GM12878 (cell line): ENCODE measurements around the gene ANKRD62. TPM values are rescaled to one million over a fixed set of nuclear protein-coding genes. Genes with fewer than 3 reads are reported as not detected.

Experiments used
- ATAC-seq: fragments of 200-7000 bp; cut with Tn5 transposase; 3 replicates; pipeline ENCODE4 v1.9.1; 2020; ENCODE audit warnings: mild to moderate bottlenecking, moderate library complexity
- BruUV-seq: library from RNA; stranded (reverse); fragments of 400-500 nt; replicated peaks from 2 replicates; lab custom pipeline; 2021; lab: Mats Ljungman, UMichigan
- CTCF ChIA-PET: fragments of 300-600 bp; sonication (Branson Sonifier 250); formaldehyde crosslinking; extraction: SDS; loops from one replicate; lab custom pipeline; 2021; ENCODE audit warnings: inconsistent platforms; lab: Yijun Ruan, JAX
- POLR2A ChIA-PET: fragments of 350-600 bp; formaldehyde crosslinking; extraction: SDS; loops from one replicate; lab custom pipeline; 2021; ENCODE audit warnings: inconsistent platforms; lab: Charles Lee
- RAD21 ChIA-PET: fragments of 300-600 bp; sonication (Branson Sonifier 250); formaldehyde crosslinking; loops from one replicate; lab custom pipeline; 2023; ENCODE audit warnings: antibody characterized with exemption; ENCODE audit not compliant: unreplicated experiment; lab: Charles Lee
- SMC1A ChIA-PET: fragments of 300-600 bp; sonication (Branson Sonifier 250); formaldehyde crosslinking; loops from one replicate; lab custom pipeline; 2023; ENCODE audit not compliant: unreplicated experiment, uncharacterized antibody; lab: Charles Lee
- DNase-seq: peaks from one replicate; pipeline ENCODE4 v3.0.0-alpha.2; 2011; ENCODE audit warnings: low read depth, low spot score
- FAIRE-seq: peaks from 3 replicates; lab custom pipeline; 2011; peaks lifted over from hg19 to GRCh38; lab: Jason Lieb, UNC
- H2AFZ ChIP-seq: 2 replicates; pipeline ENCODE4 v1.6.0; 2011; ENCODE audit warnings: low read depth, low read length, control low read depth; ENCODE audit not compliant: control insufficient read depth
- H3K27ac ChIP-seq: 2 replicates; pipeline ENCODE4 v1.5.1; 2011; ENCODE audit warnings: control low read depth; ENCODE audit not compliant: control insufficient read depth, insufficient read depth
- H3K27me3 ChIP-seq, 2 experiments: replicated peaks in 1 of 2; 2 replicates each; pipeline versions ENCODE4 v1.6.0 to v1.6.1; 2011; ENCODE audit warnings: low read length in 1 of 2; ENCODE audit not compliant: control insufficient read depth in 2 of 2, insufficient read depth in 2 of 2
- H3K36me3 ChIP-seq, 2 experiments: 2 replicates each; pipeline ENCODE4 v1.5.1; 2011; ENCODE audit warnings: low read length in 1 of 2; ENCODE audit not compliant: control insufficient read depth in 2 of 2, insufficient read depth in 2 of 2
- H3K4me1 ChIP-seq: 2 replicates; pipeline ENCODE4 v1.6.1; 2011; ENCODE audit warnings: mild to moderate bottlenecking, low read length, moderate library complexity, mixed read lengths; ENCODE audit not compliant: control insufficient read depth, insufficient read depth
- H3K4me2 ChIP-seq: 2 replicates; pipeline ENCODE4 v1.6.0; 2011; ENCODE audit warnings: control low read depth; ENCODE audit not compliant: control insufficient read depth, insufficient read depth
- H3K4me3 ChIP-seq: fragments of 200-600 bp; sonication (generic); 2 replicates; pipeline ENCODE4 v1.5.1; 2016
- H3K79me2 ChIP-seq: 2 replicates; pipeline ENCODE4 v1.6.0; 2011; ENCODE audit warnings: low read length; ENCODE audit not compliant: control insufficient read depth, insufficient read depth
- H3K9ac ChIP-seq: 2 replicates; pipeline ENCODE4 v1.8.0; 2011; ENCODE audit warnings: low read length, control low read depth, mixed read lengths; ENCODE audit not compliant: control insufficient read depth, insufficient read depth
- H3K9me3 ChIP-seq: replicated peaks from 3 replicates; pipeline ENCODE4 v1.5.1; 2011; ENCODE audit warnings: mild to moderate bottlenecking, low read length; ENCODE audit not compliant: control insufficient read depth, insufficient read depth
- H4K20me1 ChIP-seq: 2 replicates; pipeline ENCODE4 v1.6.0; 2011; ENCODE audit not compliant: control insufficient read depth, insufficient read depth
- CREM ChIP-seq: IDR thresholded peaks from 2 replicates; pipeline ENCODE4 v1.6.1; 2014; ENCODE audit warnings: antibody characterized with exemption, low read depth
- HDAC2 ChIP-seq: fragments of 200-600 bp; sonication (generic); IDR thresholded peaks from 2 replicates; pipeline ENCODE4 v1.6.1; 2017
- NR2F1 ChIP-seq: fragments of 450-650 bp; conservative IDR thresholded peaks from 2 replicates; pipeline ENCODE4 v1.6.1; 2017; ENCODE audit warnings: mild to moderate bottlenecking
- RBBP5 ChIP-seq: fragments of 200-600 bp; sonication (generic); conservative IDR thresholded peaks from 2 replicates; pipeline ENCODE4 v1.6.1; 2016
- TCF3 ChIP-seq: IDR thresholded peaks from 2 replicates; pipeline ENCODE4 v1.6.1; 2012; ENCODE audit warnings: low read depth, mild to moderate bottlenecking, low read length, borderline replicate concordance; ENCODE audit not compliant: insufficient read depth
- WGBS: methylation state at CpG from one replicate; pipeline ENCODE4 v1.1.6; 2016; ENCODE audit warnings: low lambda C conversion rate; ENCODE audit not compliant: insufficient replicate concordance, insufficient coverage; ENCODE audit errors: missing lambda C conversion rate; 5-methylcytosine and 5-hydroxymethylcytosine counted together
- in situ Hi-C: fragments of 300-500 bp; cut with MboI; formaldehyde crosslinking; loops from 9 replicates; pipeline ENCODE4 v1.14.3; 2018; ENCODE audit warnings: mixed read lengths
- intact Hi-C: fragments of 100-400 bp; cut with micrococcal nuclease; formaldehyde crosslinking; loops from one replicate; pipeline ENCODE4 v1.14.2; 2022; ENCODE audit not compliant: unreplicated experiment
- polyA plus RNA-seq, 11 experiments: library from polyadenylated mRNA; depleted of rRNA in 4 of 11; unstranded in 6 of 11; stranded (reverse) in 5 of 11; fragments of >200 nt; fragmentation: Nextera tagmentation in 4 of 11; fragmentation: Illumina TruSeq in 1 of 11; extraction: Ambion mirVana in 4 of 11; extraction: Trizol in 1 of 11; gene quantifications; 1 replicate in 1 of 11; 2 replicates in 10 of 11; pipeline versions ENCODE4 v1.2.1 to v1.2.3, GENCODE V29; 2011 to 2016; ENCODE audit warnings: inconsistent platforms in 2 of 11, missing spikeins in 2 of 11, low read depth in 1 of 11
- total RNA-seq, 4 experiments: library from RNA; depleted of rRNA in 3 of 4; stranded (reverse); fragments of >200 nt in 3 of 4; fragmentation: Illumina TruSeq in 1 of 4; extraction: Trizol in 1 of 4; gene quantifications; 2 replicates each; pipeline versions ENCODE4 v1.2.1 to v1.2.3, GENCODE V29; 2013 to 2021
- TF ChIP-seq, protein P1 (sequence below): IDR thresholded peaks from 2 replicates; pipeline ENCODE4 v1.6.1; 2012; ENCODE audit warnings: low read depth, low read length, improper control_type of control experiment
- TF ChIP-seq, protein P2 (sequence below): fragments of 450-650 bp; IDR thresholded peaks from 2 replicates; pipeline ENCODE4 v1.6.1; 2018; ENCODE audit warnings: mild to moderate bottlenecking, low read depth, moderate library complexity; ENCODE audit not compliant: partially characterized antibody
- TF ChIP-seq, protein P3 (sequence below): IDR thresholded peaks from 2 replicates; pipeline ENCODE4 v1.6.1; 2011; ENCODE audit warnings: borderline replicate concordance, low read depth, mild to moderate bottlenecking, moderate library complexity, low read length; ENCODE audit not compliant: insufficient read depth, poor library complexity, severe bottlenecking
- TF ChIP-seq, protein P4 (sequence below): IDR thresholded peaks from 2 replicates; pipeline ENCODE4 v1.6.1; 2012; ENCODE audit warnings: improper control_type of control experiment, low read depth, low read length; ENCODE audit not compliant: insufficient replicate concordance
- TF ChIP-seq, protein P5 (sequence below): fragments of 450-650 bp; IDR thresholded peaks from 2 replicates; pipeline ENCODE4 v1.6.1; 2017; ENCODE audit warnings: antibody characterized with exemption, mild to moderate bottlenecking, moderate library complexity

Gene ANKRD62
- total and polyA plus RNA-seq, 10 of the 15 experiments (the other 5 are each of a cell fraction or from before 2014, with no cell fraction given): not detected

DNA sequence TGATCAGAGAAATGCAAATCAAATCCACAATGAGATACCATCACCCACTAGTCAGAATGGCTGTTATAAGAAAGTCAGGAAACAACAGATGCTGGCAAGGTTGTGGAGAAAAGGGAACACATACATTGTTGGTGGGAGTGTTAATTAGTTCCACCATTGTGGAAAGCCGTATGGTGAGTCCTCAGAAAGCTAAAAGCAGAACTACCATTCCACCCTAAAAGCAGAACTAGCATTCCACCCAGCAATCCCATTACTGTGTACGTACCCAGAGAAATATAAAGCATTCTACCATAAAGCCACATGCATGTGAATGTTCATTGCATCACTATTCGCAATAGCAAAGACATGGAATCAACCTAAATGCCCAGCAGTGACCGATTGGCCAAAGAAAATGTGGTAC lies 60.7 kb downstream of the ANKRD62 start (continued):
- no peak for TF ChIP-seq NR2F1
- TF ChIP-seq, protein P1, sequence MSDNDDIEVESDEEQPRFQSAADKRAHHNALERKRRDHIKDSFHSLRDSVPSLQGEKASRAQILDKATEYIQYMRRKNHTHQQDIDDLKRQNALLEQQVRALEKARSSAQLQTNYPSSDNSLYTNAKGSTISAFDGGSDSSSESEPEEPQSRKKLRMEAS: no peak
- TF ChIP-seq RBBP5: no peak

DNA sequence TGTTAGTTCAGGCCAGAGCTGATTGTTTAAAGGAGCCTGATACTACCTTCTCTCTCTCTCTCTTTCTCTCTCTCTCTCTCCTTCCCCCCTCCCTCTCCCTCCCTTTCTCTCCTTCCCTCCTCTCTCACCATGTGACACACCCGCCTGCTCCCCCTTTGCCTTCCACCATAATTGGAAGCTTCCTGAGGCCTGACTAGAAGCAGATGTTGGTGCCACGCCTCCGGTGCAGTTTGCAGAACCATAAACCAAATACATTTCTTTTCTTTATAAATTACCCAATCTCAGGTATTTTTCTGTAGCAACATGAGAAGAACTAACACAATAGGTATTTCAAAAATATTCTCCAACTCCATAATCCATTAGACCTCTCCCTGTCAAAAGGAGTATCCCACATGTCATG lies 62.4 kb downstream of the ANKRD62 start:
- Histone ChIP-seq H3K27me3 (no peaks in the 10 kb centered on the region; a peak in 1 of 4 replicates), H3K9me3 (no peaks in the 10 kb centered on the region), H3K4me2 (no peak overlapping the region), H3K4me1 (no peaks in the 10 kb centered on the region), H3K27ac (no peak overlapping the region), H3K4me3 (no peak overlapping the region), H3K36me3 (no peaks in the 10 kb centered on the region), H3K9ac (no peak overlapping the region), H4K20me1 (no peaks in the 10 kb centered on the region), H2AFZ (no peak overlapping the region), H3K79me2 (no peaks in the 10 kb centered on the region)
- DNase-seq (no peak), FAIRE-seq (no peak), ATAC-seq (no peak)
- ChIA-PET POLR2A (no interaction called here), SMC1A (interaction anchor here (0.6 kb wide), 1 partner anchor 218 kb away, joined by 3 read pairs; no protein-coding TSS in a partner anchor), RAD21 (no interaction called here), CTCF (no interaction called here)
- no TSS peak for BruUV-seq
- WGBS: 39% methylated on average over 3 of the region's 3 CpGs
- intact Hi-C loops (no loop called here), in situ Hi-C loops (no loop called here)
- TF ChIP-seq CREM: no peak
- TF ChIP-seq, protein P2, sequence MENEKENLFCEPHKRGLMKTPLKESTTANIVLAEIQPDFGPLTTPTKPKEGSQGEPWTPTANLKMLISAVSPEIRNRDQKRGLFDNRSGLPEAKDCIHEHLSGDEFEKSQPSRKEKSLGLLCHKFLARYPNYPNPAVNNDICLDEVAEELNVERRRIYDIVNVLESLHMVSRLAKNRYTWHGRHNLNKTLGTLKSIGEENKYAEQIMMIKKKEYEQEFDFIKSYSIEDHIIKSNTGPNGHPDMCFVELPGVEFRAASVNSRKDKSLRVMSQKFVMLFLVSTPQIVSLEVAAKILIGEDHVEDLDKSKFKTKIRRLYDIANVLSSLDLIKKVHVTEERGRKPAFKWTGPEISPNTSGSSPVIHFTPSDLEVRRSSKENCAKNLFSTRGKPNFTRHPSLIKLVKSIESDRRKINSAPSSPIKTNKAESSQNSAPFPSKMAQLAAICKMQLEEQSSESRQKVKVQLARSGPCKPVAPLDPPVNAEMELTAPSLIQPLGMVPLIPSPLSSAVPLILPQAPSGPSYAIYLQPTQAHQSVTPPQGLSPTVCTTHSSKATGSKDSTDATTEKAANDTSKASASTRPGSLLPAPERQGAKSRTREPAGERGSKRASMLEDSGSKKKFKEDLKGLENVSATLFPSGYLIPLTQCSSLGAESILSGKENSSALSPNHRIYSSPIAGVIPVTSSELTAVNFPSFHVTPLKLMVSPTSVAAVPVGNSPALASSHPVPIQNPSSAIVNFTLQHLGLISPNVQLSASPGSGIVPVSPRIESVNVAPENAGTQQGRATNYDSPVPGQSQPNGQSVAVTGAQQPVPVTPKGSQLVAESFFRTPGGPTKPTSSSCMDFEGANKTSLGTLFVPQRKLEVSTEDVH: no peak
- TF ChIP-seq, protein P3, sequence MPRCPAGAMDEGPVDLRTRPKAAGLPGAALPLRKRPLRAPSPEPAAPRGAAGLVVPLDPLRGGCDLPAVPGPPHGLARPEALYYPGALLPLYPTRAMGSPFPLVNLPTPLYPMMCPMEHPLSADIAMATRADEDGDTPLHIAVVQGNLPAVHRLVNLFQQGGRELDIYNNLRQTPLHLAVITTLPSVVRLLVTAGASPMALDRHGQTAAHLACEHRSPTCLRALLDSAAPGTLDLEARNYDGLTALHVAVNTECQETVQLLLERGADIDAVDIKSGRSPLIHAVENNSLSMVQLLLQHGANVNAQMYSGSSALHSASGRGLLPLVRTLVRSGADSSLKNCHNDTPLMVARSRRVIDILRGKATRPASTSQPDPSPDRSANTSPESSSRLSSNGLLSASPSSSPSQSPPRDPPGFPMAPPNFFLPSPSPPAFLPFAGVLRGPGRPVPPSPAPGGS: no peak
- TF ChIP-seq, protein P4, sequence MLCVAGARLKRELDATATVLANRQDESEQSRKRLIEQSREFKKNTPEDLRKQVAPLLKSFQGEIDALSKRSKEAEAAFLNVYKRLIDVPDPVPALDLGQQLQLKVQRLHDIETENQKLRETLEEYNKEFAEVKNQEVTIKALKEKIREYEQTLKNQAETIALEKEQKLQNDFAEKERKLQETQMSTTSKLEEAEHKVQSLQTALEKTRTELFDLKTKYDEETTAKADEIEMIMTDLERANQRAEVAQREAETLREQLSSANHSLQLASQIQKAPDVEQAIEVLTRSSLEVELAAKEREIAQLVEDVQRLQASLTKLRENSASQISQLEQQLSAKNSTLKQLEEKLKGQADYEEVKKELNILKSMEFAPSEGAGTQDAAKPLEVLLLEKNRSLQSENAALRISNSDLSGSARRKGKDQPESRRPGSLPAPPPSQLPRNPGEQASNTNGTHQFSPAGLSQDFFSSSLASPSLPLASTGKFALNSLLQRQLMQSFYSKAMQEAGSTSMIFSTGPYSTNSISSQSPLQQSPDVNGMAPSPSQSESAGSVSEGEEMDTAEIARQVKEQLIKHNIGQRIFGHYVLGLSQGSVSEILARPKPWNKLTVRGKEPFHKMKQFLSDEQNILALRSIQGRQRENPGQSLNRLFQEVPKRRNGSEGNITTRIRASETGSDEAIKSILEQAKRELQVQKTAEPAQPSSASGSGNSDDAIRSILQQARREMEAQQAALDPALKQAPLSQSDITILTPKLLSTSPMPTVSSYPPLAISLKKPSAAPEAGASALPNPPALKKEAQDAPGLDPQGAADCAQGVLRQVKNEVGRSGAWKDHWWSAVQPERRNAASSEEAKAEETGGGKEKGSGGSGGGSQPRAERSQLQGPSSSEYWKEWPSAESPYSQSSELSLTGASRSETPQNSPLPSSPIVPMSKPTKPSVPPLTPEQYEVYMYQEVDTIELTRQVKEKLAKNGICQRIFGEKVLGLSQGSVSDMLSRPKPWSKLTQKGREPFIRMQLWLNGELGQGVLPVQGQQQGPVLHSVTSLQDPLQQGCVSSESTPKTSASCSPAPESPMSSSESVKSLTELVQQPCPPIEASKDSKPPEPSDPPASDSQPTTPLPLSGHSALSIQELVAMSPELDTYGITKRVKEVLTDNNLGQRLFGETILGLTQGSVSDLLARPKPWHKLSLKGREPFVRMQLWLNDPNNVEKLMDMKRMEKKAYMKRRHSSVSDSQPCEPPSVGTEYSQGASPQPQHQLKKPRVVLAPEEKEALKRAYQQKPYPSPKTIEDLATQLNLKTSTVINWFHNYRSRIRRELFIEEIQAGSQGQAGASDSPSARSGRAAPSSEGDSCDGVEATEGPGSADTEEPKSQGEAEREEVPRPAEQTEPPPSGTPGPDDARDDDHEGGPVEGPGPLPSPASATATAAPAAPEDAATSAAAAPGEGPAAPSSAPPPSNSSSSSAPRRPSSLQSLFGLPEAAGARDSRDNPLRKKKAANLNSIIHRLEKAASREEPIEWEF: no peak
- TF ChIP-seq, protein P5, sequence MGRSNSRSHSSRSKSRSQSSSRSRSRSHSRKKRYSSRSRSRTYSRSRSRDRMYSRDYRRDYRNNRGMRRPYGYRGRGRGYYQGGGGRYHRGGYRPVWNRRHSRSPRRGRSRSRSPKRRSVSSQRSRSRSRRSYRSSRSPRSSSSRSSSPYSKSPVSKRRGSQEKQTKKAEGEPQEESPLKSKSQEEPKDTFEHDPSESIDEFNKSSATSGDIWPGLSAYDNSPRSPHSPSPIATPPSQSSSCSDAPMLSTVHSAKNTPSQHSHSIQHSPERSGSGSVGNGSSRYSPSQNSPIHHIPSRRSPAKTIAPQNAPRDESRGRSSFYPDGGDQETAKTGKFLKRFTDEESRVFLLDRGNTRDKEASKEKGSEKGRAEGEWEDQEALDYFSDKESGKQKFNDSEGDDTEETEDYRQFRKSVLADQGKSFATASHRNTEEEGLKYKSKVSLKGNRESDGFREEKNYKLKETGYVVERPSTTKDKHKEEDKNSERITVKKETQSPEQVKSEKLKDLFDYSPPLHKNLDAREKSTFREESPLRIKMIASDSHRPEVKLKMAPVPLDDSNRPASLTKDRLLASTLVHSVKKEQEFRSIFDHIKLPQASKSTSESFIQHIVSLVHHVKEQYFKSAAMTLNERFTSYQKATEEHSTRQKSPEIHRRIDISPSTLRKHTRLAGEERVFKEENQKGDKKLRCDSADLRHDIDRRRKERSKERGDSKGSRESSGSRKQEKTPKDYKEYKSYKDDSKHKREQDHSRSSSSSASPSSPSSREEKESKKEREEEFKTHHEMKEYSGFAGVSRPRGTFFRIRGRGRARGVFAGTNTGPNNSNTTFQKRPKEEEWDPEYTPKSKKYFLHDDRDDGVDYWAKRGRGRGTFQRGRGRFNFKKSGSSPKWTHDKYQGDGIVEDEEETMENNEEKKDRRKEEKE: no peak
- TF ChIP-seq HDAC2: no peak
- no peak for TF ChIP-seq TCF3
